HG03469 (cell line): ENCODE results near the gene CASS4.
"Not testable (repeated sequence)": the region's sequence is repeated elsewhere in the genome, so short reads cannot be mapped to it uniquely, and the experiment has no call there.

Source experiments
- ATAC-seq: cut with Tn5 transposase; IDR thresholded peaks from one replicate; pipeline ENCODE4 v1.9.1; 2021; ENCODE audit warnings: mild to moderate bottlenecking, moderate library complexity, moderate number of reproducible peaks; ENCODE audit not compliant: unreplicated experiment

Gene CASS4

GRCh38 chr20:56411759-56412472 is at the start of gene CASS4:
TSS of gene CASS4 (plus strand) at chr20:56412260. CDS start at chr20:56412459, 199 bp downstream.
- no peak for ATAC-seq

GRCh38 chr20:56362833-56363413 is 49.1 kb upstream of the CASS4 start:
- no peak for ATAC-seq

- ATAC-seq, result no peak
These were observed 48.6 kb upstream of the CASS4 start for GRCh38 chr20:56363491-56363890.

GRCh38 chr20:56368351-56369134 is 43.5 kb upstream of the CASS4 start:
- ATAC-seq, result no peak

GRCh38 chr20:56369179-56369578 is 42.9 kb upstream of the CASS4 start:
- ATAC-seq, result no peak

GRCh38 chr20:56371977-56372376 is 40.1 kb upstream of the CASS4 start:
- no peak for ATAC-seq

GRCh38 chr20:56372850-56373249 is 39.2 kb upstream of the CASS4 start:
- no peak for ATAC-seq

GRCh38 chr20:56373942-56374341 is 38.1 kb upstream of the CASS4 start:
- ATAC-seq, result no peak

GRCh38 chr20:56376331-56376730 is 35.7 kb upstream of the CASS4 start:
- ATAC-seq, result no peak

- no peak for ATAC-seq
These were observed 33.7 kb upstream of the CASS4 start for GRCh38 chr20:56378386-56378785.

GRCh38 chr20:56380375-56380774 is 31.7 kb upstream of the CASS4 start:
- no peak for ATAC-seq

- ATAC-seq, result no peak
These were observed 30.6 kb upstream of the CASS4 start for GRCh38 chr20:56381501-56381900.

- ATAC-seq, result no peak
These were observed 29.4 kb upstream of the CASS4 start for GRCh38 chr20:56382696-56383095.

- ATAC-seq, result no peak
These were observed 28.7 kb upstream of the CASS4 start for GRCh38 chr20:56383334-56383733.

GRCh38 chr20:56385130-56385529 is 26.9 kb upstream of the CASS4 start:
- ATAC-seq, result no peak

- ATAC-seq, result no peak
These were observed 25.8 kb upstream of the CASS4 start for GRCh38 chr20:56386219-56386618.

GRCh38 chr20:56388882-56389281 is 23.2 kb upstream of the CASS4 start:
- no peak for ATAC-seq

- ATAC-seq, result no peak
These were observed 22.3 kb upstream of the CASS4 start for GRCh38 chr20:56389807-56390206.

GRCh38 chr20:56390396-56390795 is 21.7 kb upstream of the CASS4 start:
- not testable (repeated sequence) for ATAC-seq

- ATAC-seq, result no peak
These were observed 21.0 kb upstream of the CASS4 start for GRCh38 chr20:56391037-56391436.

GRCh38 chr20:56391596-56392131 is 20.4 kb upstream of the CASS4 start:
- no peak for ATAC-seq
